GM21447 (cell line): ENCODE data around the gene UBA6.

Experiments used
- ATAC-seq: cut with Tn5 transposase; IDR thresholded peaks from one replicate; pipeline ENCODE4 v1.9.1; 2021; ENCODE audit not compliant: unreplicated experiment

The UBA6 gene

DNA sequence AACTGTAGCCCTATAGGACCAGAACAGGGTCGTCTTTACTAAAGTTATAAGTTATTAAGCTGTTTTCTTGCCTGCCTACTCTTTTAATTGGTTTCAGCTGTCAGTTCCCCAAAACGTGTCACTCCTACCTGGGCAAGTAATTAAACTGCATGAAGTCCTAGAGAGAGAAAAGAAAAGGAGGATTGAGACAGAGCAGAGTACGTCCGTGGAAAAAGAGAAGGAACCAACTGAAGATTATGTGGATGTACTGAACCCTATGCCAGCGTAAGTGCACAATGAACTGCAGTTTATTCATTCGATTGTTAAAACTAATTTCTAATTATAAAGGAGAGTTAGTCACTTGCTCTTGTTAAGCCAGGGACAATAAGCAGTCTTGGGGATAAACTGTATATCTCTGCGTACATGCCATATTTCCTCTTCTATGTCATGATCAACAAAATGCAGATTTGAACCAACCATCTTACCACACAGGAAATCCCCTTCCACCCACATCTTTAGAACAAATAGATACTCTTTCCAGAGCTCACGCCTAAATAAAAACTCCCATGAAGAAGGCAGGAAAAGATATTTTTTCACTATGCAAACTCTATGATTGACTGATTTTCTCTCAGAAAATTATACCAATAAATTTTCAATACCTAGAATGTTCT, 119.6 kb downstream of the UBA6 start:
- peak; percentile 38 for ATAC-seq

DNA sequence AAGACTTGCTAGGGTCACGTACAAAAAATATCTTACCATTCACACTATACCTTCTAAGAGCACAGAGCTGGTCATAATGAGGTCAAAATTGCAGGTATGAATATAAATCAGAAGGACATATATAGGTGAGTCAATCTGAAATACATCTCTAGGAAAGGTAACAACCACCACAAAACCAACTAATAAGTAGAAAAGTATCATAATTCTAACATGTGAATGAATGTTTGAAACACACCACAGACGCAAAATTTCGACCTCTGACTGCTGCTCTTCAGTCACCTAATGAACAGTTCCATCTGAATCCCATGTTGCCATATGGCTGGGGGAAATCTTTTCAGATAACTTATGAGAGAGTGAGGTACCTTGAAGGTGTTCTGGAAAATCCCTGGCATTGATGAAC, 120.4 kb downstream of the UBA6 start:
- ATAC-seq = no peak

DNA sequence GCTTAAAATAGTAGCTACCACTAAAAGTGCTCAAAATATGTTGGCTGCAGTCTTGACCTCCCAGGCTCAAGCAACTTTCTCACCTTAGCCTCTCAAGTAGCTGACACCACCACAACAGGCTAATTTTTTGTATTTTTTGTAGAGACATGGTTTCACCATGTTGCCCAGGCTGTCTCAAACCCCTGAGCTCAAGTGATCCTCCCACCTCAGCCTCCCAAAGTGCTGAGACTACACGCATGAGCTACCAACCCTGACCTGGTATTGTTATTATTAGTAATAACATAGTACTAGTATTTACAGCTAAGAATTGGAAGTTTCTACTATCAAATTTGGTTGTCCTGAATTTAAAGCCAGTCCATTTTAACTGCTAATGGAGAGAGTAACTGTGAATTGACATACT, 124.4 kb downstream of the UBA6 start:
- ATAC-seq = peak; percentile 39

DNA sequence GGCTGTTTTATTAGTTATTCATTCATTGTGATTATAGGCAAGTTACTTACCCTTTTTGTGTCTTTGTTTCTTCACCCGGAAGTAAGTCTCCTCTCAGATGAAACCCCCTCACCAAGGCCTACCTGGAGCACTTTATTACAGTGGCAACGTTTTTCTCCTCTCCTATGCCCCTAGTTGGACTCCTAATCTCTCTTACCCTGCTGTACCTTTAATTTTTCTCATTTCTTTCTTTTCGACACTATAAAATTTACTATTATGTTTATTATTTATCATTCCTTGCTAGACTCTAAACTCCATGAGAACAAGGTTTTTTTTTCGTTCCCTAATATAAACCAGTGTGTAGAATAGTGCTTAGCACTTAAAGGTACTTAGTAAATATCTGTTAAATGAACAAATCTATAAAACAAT, 124.9 kb downstream of the UBA6 start:
- no peak for ATAC-seq

DNA sequence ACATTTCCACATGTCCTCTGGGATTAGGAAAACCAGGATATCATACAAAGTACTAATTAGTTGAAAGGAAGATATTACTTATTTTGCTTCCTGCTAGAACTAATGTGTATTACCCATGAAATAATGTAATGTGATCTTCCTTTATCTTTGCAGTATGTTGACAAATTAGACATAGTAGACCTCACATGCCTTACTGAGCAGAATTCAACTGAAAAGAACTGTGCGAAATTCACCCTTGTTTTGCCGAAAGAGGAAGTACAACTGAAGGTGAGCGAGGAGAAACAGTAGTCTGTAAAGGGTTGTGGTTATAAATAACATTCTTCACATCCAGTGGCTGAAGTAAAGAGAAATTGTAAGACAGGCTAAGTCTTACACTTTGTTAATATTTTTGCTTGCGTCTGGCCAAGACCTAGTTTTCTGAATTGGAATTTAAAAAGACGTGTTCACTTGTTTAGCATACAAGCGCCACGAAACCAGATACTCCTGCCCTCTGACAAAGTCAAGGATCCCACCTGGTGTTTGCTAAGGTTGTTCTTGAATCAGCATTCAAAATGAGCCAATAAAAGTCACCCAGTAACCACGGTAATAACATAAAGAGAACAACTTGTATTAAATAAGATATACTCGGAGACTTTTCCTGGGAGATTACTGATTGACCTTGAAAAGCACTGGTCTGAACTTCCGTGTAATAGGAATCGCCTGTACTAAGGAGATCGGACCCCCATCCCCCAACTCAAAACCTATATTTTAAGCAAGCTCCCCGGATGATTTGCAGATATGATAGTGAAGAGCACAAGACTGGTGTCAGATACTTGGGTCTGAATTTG, 125.5 kb downstream of the UBA6 start:
- ATAC-seq = peak; percentile 90

DNA sequence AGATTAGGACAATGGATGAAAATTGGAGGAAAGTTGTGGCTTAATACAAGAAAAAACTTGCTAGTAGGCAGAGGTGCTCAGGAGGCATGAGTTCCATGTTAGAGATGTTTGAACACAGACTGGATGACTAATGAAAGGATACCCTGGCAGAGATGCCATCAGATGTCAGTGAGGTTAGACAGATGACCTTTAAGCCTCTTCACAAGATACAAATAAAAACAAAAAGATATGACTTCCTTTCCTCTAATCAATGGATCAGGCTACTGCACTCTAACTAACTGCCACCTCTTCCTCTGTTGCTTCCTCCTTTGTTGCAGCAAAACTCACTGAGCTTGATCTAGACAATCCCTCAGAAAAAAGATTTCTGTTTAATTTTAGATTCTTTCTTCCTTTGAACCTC, 127.8 kb downstream of the UBA6 start:
- no peak for ATAC-seq

DNA sequence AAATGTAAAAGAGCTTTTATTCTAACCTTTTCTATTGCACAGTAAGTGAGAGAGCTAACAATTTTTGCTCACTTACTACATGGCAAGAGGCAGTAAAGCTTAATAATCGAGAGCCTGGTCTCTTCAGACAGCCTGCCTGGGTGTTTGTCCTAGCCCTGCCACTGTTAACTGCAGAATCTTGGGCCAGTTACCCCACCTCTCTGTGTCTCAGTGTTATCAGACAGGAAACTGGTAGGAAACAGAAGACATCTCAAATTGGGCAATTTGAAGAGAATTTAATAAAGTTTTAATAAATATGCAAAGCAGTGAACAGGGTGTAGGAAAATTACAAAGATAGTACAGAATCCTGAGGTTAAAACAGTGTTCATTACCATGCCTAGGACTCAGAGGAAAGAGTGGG, 129.0 kb downstream of the UBA6 start:
- ATAC-seq = no peak

DNA sequence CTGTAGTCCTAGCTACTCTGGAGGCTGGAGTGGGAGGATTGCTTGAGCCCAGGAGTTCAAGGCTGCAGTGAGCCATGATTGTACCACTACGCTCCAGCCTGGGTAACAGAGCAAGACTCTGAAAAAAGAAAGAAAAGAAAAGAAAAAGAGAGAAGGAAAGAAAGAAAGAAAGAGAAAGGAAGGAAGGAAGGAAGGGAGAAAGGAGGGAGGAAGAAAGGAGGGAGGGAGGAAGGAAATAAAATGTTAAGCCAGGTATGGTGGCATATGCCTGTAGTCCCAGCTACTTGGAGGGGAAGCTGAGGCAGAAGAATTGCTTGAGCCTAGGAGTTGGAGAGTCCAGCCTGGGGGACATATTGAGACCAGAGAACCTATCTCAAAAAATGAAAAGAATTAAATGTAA, 130.4 kb downstream of the UBA6 start:
- ATAC-seq = no peak

DNA sequence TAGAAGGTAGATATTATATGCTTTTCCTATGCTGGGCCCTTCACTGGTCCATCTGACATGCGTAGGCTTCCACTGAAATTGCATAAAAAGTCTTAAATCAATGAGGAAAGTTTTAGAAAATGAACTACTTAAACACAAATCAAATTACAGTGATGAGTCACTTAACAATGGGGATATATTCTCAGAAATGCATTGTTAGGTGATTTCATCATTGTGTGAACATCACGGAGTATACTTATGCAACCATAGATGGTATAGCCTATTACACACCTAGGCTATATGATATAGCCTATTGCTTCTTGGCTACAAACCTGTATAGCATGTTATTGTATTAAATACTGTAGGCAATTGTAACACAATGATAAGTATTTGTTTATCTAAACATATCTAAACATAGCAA, 132.1 kb downstream of the UBA6 start:
- no peak for ATAC-seq

DNA sequence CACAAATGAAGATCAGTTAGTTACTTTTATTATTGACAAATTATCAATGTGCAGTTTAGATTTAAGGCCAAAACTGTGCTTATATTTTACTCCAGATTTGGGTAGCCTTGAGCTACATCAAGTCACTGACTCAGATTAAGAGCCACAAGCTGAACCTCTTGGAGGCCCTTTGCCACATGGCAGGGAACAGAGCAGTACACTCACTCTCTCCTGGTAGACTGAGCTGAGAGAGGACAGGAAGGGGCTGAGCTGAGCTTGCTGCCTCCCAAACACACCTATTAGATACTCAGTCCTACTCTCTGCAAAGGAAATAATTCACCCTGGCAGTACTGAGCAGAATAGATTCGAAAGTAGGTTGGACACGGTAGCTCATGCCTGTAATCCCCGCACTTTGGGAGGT, 134.6 kb downstream of the UBA6 start:
- ATAC-seq = no peak

DNA sequence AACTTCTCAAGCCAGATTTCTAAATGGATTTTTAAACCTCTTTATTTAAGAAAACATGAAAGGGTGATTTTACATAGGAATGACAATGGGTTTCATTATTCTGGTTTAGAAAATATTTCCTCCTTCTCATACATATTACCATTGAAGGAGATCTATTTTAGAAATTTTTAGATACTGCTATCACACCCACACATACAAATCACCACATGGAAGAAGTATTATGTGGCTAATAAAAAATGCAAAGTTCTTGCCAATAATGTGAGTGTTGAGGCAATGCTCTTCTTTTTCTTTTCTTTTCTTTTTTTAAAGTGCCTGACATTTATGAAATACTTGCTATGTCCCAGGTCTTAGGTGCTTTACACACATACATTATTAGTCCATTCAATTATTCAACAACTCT, 135.7 kb downstream of the UBA6 start:
- no peak for ATAC-seq
